Gastroesophageal sphincter (tissue), 3 donors: Measurements from ENCODE around the gene PARD3B.

Experiments used
- EP300 ChIP-seq: sonication (generic); formaldehyde crosslinking; IDR thresholded peaks from one replicate; pipeline ENCODE4 v1.6.1; 2017; ENCODE audit warnings: antibody characterized with exemption, mild to moderate bottlenecking
- POLR2A ChIP-seq, 2 donors: fragments of 450-650 bp; IDR thresholded peaks; one replicate each; pipeline ENCODE4 v1.6.1; 2017; ENCODE audit warnings: antibody characterized with exemption in 2 of 2, mild to moderate bottlenecking in 2 of 2, moderate library complexity in 1 of 2
- POLR2AphosphoS5 ChIP-seq: sonication (generic); formaldehyde crosslinking; IDR thresholded peaks from one replicate; pipeline ENCODE4 v1.6.1; 2017; ENCODE audit warnings: antibody characterized with exemption
- TF ChIP-seq, protein P1 (sequence below), 4 experiments: fragments of 200-600 bp in 2 of 4; fragments of 450-650 bp in 2 of 4; sonication (generic) in 1 of 4; IDR thresholded peaks; one replicate each; pipeline ENCODE4 v1.5.1; 2017 to 2019; ENCODE audit warnings: antibody characterized with exemption in 4 of 4, mild to moderate bottlenecking in 2 of 4, moderate library complexity in 2 of 4

DNA sequence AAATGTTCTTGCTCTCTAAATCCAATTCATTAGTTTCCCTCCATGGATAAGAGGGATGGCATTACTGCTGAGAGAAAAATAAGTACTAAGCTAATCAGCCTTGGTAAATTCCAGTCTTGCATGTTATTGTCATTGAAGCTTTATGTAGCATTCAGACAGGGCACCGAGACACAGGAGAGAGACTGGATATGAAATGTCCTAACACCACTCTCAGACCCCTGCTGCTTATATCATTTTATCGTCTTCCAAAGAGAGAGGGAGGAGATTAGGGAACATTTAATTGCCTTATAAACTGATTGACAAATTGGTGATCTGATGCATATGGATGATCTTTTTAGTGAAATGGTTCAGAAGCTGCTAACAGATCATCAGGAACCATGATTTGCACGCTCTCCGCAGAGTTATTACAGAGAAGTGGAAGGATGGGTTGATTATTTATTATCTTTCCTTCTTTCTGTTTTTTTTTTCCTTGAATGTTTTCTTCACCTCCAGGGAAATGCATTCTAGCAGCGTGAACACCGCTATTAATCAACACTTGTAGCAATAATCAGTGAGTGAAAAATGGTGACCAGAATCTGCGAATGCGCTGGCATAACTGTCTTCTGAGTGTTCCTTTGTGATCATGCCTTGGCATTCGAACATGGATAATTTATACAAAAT is 986.3 kb downstream of the PARD3B start:
- TF ChIP-seq, protein P1, sequence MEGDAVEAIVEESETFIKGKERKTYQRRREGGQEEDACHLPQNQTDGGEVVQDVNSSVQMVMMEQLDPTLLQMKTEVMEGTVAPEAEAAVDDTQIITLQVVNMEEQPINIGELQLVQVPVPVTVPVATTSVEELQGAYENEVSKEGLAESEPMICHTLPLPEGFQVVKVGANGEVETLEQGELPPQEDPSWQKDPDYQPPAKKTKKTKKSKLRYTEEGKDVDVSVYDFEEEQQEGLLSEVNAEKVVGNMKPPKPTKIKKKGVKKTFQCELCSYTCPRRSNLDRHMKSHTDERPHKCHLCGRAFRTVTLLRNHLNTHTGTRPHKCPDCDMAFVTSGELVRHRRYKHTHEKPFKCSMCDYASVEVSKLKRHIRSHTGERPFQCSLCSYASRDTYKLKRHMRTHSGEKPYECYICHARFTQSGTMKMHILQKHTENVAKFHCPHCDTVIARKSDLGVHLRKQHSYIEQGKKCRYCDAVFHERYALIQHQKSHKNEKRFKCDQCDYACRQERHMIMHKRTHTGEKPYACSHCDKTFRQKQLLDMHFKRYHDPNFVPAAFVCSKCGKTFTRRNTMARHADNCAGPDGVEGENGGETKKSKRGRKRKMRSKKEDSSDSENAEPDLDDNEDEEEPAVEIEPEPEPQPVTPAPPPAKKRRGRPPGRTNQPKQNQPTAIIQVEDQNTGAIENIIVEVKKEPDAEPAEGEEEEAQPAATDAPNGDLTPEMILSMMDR (IDR thresholded peaks at IDR 0.05) = no peak
- TF ChIP-seq EP300 (no peak), POLR2A (IDR thresholded peaks at IDR 0.05) (no peak), POLR2AphosphoS5 (no peak)
